Progenitor cell of endocrine pancreas (in vitro differentiated cells): ENCODE measurements around the gene ANXA8. TPM values are rescaled to one million over a fixed set of nuclear protein-coding genes. Genes with fewer than 3 reads are reported as not detected.

Source experiments
- DNase-seq: peaks from one replicate; pipeline ENCODE4 v3.0.0; 2021; ENCODE audit warnings: low spot score; ENCODE audit not compliant: unreplicated experiment
- H3K27ac Mint-ChIP-seq: 2 replicates; pipeline ENCODE4 v1.8.0; 2021; ENCODE audit warnings: mild to moderate bottlenecking, moderate library complexity, mixed read lengths
- H3K27me3 Mint-ChIP-seq: 2 replicates; pipeline ENCODE4 v1.8.0; 2021; ENCODE audit warnings: mixed read lengths
- H3K36me3 Mint-ChIP-seq: 2 replicates; pipeline ENCODE4 v1.8.0; 2022; ENCODE audit warnings: mixed read lengths; ENCODE audit not compliant: insufficient read depth
- H3K4me1 Mint-ChIP-seq: 2 replicates; pipeline ENCODE4 v1.8.0; 2021; ENCODE audit warnings: low read depth, mixed read lengths
- H3K4me3 Mint-ChIP-seq: 2 replicates; pipeline ENCODE4 v1.8.0; 2021; ENCODE audit warnings: low read depth, mild to moderate bottlenecking, moderate library complexity, mixed read lengths
- H3K9me3 Mint-ChIP-seq: 2 replicates; pipeline ENCODE4 v1.8.0; 2021; ENCODE audit warnings: low read depth, mixed read lengths
- total RNA-seq: library from RNA; stranded (reverse); gene quantifications from 2 replicates; pipeline ENCODE4 v1.2.1, GENCODE V29; 2021
- TF ChIP-seq, protein P1 (sequence below): fragments of 200-600 bp; sonication (generic); IDR thresholded peaks from one replicate; pipeline ENCODE4 v1.5.0; 2021; ENCODE audit warnings: antibody characterized with exemption, mild to moderate bottlenecking; ENCODE audit not compliant: unreplicated experiment

The ANXA8 gene
- total RNA-seq, 1 donor from 2014 or later, result not detected

DNA sequence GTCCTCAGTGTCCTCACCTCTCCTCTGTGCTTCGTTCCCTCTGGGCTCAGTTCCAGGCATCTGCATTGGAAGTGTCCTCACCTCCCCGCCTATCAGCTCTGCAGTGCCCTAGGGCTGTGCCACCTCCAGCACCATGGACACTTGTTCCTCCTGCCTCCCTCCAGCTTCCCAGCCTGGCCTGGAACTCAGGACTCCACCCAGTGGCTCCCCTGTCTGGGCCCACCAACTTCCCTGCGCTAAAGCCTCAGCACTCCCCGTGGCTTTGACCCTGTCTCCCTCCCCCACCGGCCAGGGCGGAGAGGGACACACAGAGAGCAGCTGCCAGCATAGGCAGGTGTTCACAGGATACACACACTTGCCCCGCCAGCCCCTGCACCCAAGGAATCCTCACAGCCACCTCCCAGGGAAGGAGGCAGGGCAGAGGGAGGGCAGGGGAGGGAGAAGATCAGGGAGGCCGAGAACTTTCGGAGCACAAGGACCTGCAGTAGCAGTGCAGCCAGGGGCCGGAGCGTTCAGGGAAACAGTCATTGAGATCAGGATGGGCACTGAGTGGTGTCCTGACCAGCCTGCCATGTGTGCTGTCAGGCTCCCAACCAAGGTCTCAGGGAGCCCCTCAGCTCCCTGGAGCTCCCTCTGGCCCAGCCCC lies 31.3 kb downstream of the ANXA8 start:
- Mint-ChIP-seq H3K27me3 (peaks cover 28% of the 10 kb centered on the region), H3K36me3 (no peaks in the 10 kb centered on the region), H3K4me1 (no peaks in the 10 kb centered on the region), H3K27ac (no peak overlapping the region), H3K4me3 (no peak overlapping the region), H3K9me3 (no peaks in the 10 kb centered on the region)
- TF ChIP-seq, protein P1, sequence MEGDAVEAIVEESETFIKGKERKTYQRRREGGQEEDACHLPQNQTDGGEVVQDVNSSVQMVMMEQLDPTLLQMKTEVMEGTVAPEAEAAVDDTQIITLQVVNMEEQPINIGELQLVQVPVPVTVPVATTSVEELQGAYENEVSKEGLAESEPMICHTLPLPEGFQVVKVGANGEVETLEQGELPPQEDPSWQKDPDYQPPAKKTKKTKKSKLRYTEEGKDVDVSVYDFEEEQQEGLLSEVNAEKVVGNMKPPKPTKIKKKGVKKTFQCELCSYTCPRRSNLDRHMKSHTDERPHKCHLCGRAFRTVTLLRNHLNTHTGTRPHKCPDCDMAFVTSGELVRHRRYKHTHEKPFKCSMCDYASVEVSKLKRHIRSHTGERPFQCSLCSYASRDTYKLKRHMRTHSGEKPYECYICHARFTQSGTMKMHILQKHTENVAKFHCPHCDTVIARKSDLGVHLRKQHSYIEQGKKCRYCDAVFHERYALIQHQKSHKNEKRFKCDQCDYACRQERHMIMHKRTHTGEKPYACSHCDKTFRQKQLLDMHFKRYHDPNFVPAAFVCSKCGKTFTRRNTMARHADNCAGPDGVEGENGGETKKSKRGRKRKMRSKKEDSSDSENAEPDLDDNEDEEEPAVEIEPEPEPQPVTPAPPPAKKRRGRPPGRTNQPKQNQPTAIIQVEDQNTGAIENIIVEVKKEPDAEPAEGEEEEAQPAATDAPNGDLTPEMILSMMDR, result no peak
- DNase-seq, result no peak

DNA sequence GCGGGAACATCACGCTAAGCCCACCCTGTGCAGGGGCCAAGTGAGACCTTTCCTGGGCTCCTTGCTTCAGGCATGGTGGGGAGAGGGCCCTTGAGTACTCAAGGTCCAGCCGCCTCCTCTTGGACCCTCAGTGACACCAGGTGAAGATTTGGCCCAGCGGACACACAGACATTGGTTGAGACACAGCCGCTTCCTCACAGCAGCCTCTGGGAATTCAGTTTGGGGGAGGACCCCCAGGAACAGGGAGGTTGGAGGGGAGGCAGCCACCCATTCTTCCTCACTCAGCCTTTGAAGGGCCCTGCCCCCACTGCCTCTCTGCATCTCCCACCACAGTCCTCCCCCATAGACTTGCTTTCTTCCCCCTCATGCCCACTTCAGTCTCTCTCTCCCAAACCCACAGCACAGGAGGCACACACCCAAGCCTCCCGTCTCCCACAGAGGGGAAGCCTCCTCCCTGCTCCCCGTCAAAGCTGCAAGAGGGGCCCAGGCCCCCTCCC lies 31.9 kb downstream of the ANXA8 start:
- H3K4me3 Mint-ChIP-seq, result no peak overlapping the region
- no peaks in the 10 kb centered on the region for H3K36me3 Mint-ChIP-seq
- no peak overlapping the region for H3K27ac Mint-ChIP-seq

DNA sequence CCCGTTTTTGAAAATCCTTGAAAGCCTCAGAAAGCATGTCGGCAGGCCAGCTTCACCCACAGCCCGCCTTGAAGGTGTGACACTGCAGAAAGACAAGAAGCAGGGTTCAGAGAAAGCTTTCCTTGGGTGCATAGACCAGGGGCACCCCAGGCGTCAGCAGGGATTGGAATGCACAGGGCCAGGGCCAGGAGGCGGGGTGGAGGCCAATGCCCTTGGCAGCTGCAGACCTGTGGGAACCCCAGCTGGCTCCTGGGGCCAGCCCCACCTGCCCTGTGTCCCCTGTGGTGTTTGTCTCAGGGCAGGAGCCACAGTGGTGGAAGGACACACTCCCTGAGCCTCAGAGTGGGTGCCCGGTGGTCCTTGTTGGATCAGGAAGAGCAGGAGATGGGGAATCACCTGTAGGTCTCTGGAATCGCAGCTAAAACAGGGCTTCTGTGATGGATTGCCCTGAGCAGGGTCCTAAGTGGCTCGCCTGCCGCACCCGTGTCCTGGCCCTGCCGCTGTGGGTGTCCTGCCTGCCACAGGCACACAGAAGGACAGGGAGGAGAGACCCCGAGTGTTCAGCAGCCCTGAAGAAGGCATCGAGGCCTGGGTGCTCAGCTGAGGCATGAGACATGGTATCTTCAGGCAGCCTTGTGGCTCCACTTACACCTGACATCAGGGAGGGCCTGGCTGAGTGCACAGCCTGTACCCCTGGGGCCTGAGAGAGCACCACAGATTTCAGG lies 32.5 kb downstream of the ANXA8 start:
- H3K36me3 Mint-ChIP-seq, result no peaks in the 10 kb centered on the region
- H3K9me3 Mint-ChIP-seq, result no peaks in the 10 kb centered on the region
- no peaks in the 10 kb centered on the region for H3K4me1 Mint-ChIP-seq
- no peak for DNase-seq
- peaks cover 28% of the 10 kb centered on the region for H3K27me3 Mint-ChIP-seq
- TF ChIP-seq, protein P1, result no peak
- H3K27ac Mint-ChIP-seq, result no peak overlapping the region
- no peak overlapping the region for H3K4me3 Mint-ChIP-seq

More for the DNA sequence above, 31.9 kb downstream of the ANXA8 start:
- H3K4me1 Mint-ChIP-seq, result no peaks in the 10 kb centered on the region
- peaks cover 28% of the 10 kb centered on the region for H3K27me3 Mint-ChIP-seq
- TF ChIP-seq, protein P1, result no peak
- no peaks in the 10 kb centered on the region for H3K9me3 Mint-ChIP-seq
- no peak for DNase-seq

DNA sequence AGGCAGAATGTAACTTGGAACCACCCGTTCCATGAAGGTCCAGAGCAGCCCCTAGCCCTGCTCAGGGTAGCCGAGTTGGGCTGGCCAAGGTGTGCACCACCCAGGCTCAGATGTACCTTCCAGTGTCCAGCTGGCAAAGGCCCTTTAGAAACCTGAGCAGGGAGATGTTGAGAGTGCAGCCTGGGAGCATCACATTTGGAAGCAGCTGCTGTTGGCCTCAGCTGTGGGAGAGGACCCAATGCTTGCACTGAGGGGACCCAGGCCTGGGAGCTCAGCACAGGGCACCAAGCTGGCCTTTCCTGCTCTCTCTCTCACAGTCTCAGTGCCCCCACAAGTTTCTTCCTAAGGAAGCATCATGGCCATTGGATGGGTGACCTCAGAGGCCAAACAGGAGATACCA lies 33.5 kb downstream of the ANXA8 start:
- TF ChIP-seq, protein P1, result no peak
- H3K36me3 Mint-ChIP-seq, result no peaks in the 10 kb centered on the region
- peaks cover 27% of the 10 kb centered on the region for H3K27me3 Mint-ChIP-seq
- DNase-seq, result no peak
- no peaks in the 10 kb centered on the region for H3K4me1 Mint-ChIP-seq
- H3K27ac Mint-ChIP-seq, result no peak overlapping the region
- peaks cover 6% of the 10 kb centered on the region for H3K9me3 Mint-ChIP-seq
- no peak overlapping the region for H3K4me3 Mint-ChIP-seq

DNA sequence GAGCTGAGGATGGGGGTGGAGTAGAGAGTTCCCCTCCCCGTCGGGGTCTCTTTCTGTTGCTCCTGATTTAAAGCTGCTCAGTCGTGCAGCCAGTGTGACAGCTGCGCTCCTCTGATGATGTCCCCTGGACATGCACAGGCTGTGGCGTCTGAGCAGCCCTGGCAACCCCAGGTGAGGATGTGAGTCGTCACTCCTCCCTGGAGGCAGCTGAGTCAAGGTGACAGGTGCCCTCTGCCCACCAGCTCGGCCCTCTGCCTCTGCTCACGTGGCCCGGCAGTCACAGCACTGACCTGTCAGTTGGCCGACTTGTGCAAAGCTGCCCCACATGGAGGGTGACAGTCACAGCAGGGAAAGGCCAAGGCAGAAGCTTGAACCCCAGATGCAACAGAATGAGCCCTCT lies 33.9 kb downstream of the ANXA8 start:
- no peaks in the 10 kb centered on the region for H3K36me3 Mint-ChIP-seq
- TF ChIP-seq, protein P1, result no peak
- H3K9me3 Mint-ChIP-seq, result peaks cover 11% of the 10 kb centered on the region
- no peaks in the 10 kb centered on the region for H3K4me1 Mint-ChIP-seq
- no peak overlapping the region for H3K4me3 Mint-ChIP-seq
- no peak overlapping the region for H3K27ac Mint-ChIP-seq
- peaks cover 23% of the 10 kb centered on the region for H3K27me3 Mint-ChIP-seq
- no peak for DNase-seq
